GM12865 (cell line): ENCODE data around the gene ASB15.

ENCODE experiments used
- DNase-seq: peaks from one replicate; pipeline ENCODE4 v3.0.0; 2010; ENCODE audit warnings: low read depth
- H3K4me3 ChIP-seq: 2 replicates; pipeline ENCODE4 v1.5.1; 2011; ENCODE audit warnings: mild to moderate bottlenecking, low read depth, low read length, control low read depth
- CTCF ChIP-seq: IDR thresholded peaks from 2 replicates; pipeline ENCODE4 v1.5.1; 2011; ENCODE audit warnings: low read length, control low read depth, low read depth, inconsistent platforms; ENCODE audit not compliant: insufficient read depth; ENCODE audit errors: missing control alignments

ASB15 gene

DNA sequence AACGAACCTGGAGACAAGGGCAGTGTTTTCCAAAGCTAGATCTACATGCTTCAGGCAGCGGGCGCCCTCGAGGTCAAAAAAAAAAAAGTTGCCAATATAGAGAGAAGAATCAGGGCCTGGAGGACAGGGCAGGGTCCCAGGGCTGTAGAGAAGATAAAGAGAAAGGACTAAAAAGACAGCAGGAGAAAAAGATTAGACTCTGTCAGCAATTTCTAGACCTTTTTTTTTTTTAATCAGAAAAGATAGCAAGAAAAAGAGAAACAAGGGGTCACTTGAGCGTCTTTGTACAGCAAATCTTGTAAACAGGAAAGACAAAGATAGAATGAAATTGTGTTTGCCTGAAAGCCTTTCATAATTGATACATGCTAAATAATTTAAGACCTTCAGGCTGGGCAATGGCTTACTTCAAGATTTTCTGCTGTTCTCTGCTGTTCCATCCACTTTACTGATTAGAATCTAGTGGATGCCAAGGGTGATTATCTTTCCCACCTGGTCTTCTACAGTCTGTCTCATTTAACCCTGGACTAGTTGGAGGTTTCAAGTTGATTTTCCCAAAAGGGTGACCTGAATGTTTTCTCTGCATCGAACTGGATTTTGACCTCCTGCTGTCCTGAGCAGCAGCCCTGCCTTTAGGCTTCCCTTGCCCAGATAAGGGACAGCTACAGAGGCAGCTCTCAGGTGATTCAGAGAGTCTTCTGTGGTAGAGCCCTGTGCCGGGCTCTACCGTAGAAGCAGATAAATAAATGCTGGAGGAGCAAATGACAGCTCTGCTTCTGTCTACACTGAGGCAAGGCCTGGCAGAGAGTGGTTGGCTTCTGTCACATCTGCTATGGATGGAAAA, 59.1 kb downstream of the ASB15 start:
- no peak overlapping the region for H3K4me3 ChIP-seq
- no peak for TF ChIP-seq CTCF
- no peak for DNase-seq

- no peak for DNase-seq
- no peak for TF ChIP-seq CTCF
- H3K4me3 ChIP-seq, result no peak overlapping the region
Observed at GRCh38 chr7:123661765-123662164, 60.1 kb downstream of the ASB15 start.

DNA sequence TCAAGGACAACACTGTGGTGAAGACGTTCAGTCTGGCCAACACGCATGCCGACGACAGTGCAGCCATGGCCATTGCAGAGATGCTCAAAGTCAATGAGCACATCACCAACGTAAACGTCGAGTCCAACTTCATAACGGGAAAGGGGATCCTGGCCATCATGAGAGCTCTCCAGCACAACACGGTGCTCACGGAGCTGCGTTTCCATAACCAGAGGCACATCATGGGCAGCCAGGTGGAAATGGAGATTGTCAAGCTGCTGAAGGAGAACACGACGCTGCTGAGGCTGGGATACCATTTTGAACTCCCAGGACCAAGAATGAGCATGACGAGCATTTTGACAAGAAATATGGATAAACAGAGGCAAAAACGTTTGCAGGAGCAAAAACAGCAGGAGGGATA, 60.7 kb downstream of the ASB15 start:
- DNase-seq, result no peak
- no peak for TF ChIP-seq CTCF
- no peak overlapping the region for H3K4me3 ChIP-seq

GRCh38 chr7:123662755-123663154, 61.1 kb downstream of the ASB15 start:
- TF ChIP-seq CTCF, result no peak
- no peak overlapping the region for H3K4me3 ChIP-seq
- DNase-seq, result no peak

DNA sequence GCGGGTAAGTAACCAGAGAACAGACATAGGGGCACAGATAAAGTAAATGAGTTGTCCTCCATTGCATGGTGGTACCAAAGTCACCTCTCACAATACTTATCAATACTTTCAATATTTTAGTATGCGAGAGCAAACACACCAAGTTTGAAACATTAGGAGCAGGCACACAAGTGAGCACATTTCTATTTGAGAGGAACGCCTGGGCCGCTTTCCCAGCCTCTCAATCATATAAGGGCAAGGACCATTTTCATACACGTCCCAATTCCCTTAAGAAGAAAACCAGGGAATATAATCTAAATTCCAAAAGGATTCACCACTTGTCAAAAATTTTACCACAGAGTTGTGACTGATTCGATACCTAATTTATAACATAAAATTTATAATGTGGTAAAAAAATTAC, 61.6 kb downstream of the ASB15 start:
- no peak for TF ChIP-seq CTCF
- H3K4me3 ChIP-seq, result no peak overlapping the region
- no peak for DNase-seq

GRCh38 chr7:123665157-123665556, 63.5 kb downstream of the ASB15 start:
- TF ChIP-seq CTCF, result no peak
- no peak overlapping the region for H3K4me3 ChIP-seq
- DNase-seq, result no peak

GRCh38 chr7:123665896-123666295, 64.3 kb downstream of the ASB15 start:
- no peak overlapping the region for H3K4me3 ChIP-seq
- TF ChIP-seq CTCF, result no peak
- no peak for DNase-seq
